Stimulated activated CD8-positive, alpha-beta memory T cell treated with anti-CD3 and anti-CD28 coated beads, Interleukin-7, amount 100 ng/mL, for 24 hours (primary cell): ENCODE results near the gene LRP10.

ENCODE experiments used
- DNase-seq: peaks from one replicate; pipeline ENCODE4 v3.0.0-alpha.2; 2020; ENCODE audit warnings: low read depth

Gene LRP10

DNA sequence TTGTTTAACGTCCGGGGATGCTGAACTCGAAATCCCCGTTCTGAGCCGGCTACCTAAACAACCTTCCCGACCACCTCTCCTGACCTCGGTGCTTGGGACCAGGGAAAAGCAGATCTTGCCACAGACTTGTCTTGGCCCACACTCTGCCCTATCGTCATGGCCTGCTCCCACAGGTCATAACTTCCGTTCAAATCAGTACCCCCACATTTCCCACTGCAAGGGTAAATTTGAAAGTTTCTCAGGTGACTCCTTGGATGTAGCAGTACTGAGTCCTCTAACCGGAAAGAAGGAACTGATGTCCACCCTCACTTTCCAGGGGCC lies 48.0 kb downstream of the LRP10 start:
- DNase-seq, result no peak

DNA sequence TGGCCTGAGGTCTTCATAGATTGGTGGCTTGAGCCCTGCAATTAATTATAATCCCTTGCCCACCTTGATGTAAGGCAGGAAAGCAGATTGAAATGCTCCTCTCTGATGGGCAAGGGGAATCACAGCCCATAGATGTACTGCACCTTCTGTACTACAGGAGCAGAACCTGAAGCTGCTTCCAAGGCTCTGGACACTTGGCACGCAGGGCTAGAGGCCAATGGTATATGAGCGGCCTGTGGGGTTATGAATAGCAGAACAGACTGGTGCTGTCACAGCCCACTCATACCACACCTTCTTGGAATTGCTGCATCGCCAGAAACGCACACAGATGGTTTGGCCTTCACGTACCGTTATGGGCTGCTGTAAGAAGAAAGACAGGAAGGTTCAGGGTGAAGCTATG lies 49.2 kb downstream of the LRP10 start:
- DNase-seq, result no peak

DNA sequence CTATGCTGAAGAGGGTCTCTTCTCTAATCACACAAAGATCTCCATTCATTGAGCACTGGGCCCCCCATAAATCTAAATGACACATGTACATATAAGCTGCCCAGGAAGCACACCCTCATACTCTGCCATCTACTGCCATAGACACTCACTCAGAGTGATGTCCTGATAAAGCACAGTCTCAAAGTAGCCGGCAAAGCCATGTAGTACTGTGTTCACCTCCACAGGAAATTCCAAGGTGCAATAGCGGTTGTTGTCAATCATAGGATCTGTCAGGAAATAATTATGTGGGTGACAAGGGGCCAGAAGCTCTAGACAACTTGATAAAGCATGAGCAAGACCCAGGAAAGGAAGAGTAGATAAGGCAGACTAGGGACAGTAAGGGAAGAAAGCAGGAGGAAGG lies 50.8 kb downstream of the LRP10 start:
- DNase-seq, result no peak

DNA sequence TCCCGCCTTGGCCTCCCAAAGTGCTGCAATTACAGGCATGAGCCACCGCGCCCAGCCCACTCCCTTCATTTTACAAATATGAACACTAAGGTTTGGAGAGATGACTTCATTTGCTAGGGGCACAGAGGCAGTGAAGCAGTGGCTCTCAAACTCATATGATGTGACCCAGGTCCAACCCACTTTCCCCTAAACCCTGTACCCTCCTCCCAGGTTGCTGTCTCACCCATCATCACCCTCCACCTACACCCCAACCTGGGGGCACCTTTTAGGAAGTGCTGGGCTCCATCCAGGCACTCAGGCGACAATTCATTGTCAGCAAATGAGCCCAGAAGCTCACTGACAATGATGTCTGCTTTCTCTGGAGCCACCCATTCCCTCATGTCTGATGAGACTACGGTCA lies 52.2 kb downstream of the LRP10 start:
- DNase-seq, result no peak

DNA sequence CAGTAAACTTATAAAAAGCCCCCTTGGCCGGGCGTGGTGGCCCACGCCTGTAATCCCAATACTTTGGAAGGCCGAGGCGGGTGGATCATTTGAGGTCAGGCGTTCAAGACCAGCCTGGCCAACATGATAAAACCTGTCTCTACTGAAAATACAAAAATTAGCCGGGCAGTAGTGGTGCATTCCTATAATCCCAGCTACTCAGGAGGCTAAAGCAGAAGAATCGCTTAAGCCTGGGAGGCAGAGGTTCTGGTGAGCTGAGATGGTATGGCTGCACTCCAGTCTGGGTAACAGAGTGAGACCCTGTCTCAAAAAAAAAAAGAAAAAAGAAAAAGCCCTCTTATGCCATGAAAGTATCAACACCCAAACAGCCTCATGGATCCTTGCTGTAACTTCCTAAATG lies 54.0 kb downstream of the LRP10 start:
- DNase-seq, result no peak

DNA sequence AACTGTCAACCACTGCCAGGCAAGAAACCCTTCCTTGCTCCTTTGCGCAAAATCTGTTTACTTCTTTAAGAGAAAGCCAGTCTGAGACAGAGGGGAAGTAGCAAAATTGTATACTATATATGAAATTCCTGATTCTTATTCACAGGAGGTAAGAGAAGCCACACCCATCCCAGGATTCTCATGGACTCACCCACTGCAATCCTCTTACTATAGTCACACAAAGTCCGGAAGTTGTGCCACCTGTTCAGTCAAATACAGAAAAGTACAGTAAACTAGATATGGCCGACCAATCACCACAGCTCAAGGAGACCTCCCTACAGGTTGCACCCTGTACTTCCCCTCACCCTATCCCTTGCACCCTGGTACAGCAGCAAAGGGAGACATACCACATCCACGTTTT lies 54.8 kb downstream of the LRP10 start:
- DNase-seq, result no peak

DNA sequence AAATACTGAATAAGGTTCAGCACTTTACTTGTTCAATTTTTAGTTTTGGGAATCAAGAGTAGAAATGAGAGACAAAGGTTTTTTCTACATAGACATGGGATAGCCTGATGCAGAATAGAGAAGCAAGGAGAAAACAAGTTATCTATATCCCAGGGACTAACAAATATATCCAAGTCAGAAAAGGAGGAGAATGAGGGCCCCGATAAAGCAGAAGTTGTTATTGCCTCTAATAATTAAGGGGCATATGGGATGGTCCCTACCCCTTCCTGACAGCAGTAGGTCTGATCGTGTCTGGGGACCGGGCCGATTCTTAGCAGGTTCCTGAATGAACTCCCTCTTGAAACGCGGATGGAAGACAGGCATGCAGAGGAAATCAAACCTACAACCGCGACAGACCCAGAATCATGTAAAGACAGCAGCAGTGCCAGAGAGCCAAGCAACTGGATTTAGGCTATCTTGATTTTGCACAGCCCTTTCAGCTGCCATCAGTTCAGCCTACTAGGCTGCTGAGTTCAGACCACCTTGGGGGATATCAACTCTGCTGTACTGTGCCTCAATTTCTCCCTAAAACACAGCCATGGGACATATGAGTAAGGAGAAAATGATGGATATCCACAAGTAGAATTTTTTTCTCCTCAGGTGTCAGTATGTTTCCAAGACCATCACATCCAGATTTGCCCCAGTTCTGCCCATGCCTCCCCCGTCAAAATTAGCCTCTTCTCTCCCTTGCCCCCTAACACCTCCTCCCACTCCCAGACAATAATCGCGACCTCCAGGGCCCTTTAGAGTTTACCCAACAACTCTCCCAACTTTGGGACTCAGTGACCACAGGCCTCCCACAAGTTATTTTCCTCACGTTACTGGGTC lies 56.9 kb downstream of the LRP10 start:
- no peak for DNase-seq

DNA sequence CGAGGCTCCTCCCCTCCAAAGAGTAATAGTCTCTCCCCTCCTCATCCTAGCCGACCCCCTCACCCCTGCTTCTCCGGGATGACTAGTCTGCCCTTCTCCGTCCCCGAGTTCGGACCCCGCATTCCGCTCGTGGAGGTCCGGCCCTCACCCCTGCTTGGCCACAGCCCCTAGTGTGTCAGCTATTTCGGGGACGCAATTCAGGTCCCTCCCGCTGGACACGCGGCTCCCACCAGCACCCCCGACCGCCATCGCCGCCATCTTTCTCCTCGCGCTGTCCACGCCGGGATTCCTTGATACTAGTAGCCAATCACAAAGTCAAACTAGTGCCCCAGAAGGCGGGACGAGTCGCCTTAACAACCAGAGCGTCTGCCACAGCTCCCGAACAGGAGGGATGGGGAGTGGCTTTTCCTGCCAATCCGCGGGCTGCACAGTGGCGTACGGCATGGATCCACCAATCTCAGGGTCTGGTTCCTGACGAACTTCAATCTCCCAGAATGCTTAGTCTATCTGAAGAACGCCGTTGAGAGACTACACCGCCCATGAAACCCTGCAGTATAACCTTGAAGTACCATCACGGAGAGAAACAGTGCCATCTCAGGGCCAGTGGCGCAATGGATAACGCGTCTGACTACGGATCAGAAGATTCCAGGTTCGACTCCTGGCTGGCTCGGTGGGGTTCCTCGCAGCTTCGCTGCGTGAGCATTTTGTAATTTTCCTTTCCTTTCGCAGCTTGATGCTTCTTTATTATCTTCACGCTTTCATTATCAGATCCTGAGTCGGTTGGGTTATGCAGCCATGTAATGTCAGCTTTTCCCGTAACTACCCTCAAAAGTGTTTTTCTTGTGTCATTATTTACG lies 57.8 kb downstream of the LRP10 start, which contains the start of gene PRMT5:
Gene PRMT5, minus strand, starts transcription at position 273 of the 857 bp plus-strand sequence. Its CDS starts 15 bp downstream, at position 258.
- DNase-seq, result peak; percentile 92

DNA sequence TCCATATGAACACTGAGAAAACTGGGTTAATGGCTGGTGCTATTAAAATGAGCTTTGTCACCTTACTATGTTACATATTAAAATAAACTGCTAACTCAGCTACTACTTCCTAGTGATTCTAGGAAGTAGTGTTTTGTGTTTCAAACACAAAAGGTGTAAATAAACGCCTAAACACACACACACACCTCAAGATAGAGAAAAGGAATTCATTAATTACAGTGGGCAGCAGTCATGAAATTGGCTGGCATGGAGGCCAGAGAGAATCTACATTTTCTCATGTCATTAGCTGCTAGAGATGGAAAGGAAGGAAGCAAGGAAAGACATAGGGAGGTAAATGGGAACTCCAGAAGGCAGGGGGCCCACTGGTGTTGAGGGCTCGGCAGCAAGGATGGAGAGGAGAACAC lies 58.4 kb downstream of the LRP10 start:
- DNase-seq, result no peak
